HG03457 (cell line): Measurements from ENCODE around the gene CHDH.

ENCODE experiments used
- ATAC-seq: cut with Tn5 transposase; IDR thresholded peaks from one replicate; pipeline ENCODE4 v1.9.1; 2021; ENCODE audit warnings: moderate number of reproducible peaks; ENCODE audit not compliant: unreplicated experiment

The CHDH gene

GRCh38 chr3:53856964-53857363, 10.7 kb upstream of the CHDH start:
- no peak for ATAC-seq

GRCh38 chr3:53850895-53851294, 4.7 kb upstream of the CHDH start:
- ATAC-seq, result no peak

- no peak for ATAC-seq
These were observed 3.7 kb upstream of the CHDH start for GRCh38 chr3:53849916-53850315.

- no peak for ATAC-seq
These were observed 584 bp upstream of the CHDH start for GRCh38 chr3:53846851-53847155.

GRCh38 chr3:53845881-53846133, 412 bp downstream of the CHDH start:
- no peak for ATAC-seq

- ATAC-seq, result no peak
These were observed 927 bp downstream of the CHDH start for GRCh38 chr3:53845103-53845880.

GRCh38 chr3:53844262-53845102, 1.7 kb downstream of the CHDH start:
- no peak for ATAC-seq

GRCh38 chr3:53843195-53844177, 2.7 kb downstream of the CHDH start:
- no peak for ATAC-seq

- ATAC-seq, result no peak
These were observed 3.6 kb downstream of the CHDH start for GRCh38 chr3:53842436-53843194.

GRCh38 chr3:53841296-53841695, 4.9 kb downstream of the CHDH start:
- ATAC-seq, result no peak

GRCh38 chr3:53837331-53837730, 8.9 kb downstream of the CHDH start:
- no peak for ATAC-seq

GRCh38 chr3:53836084-53836872, 9.9 kb downstream of the CHDH start:
- ATAC-seq, result no peak

GRCh38 chr3:53835257-53835656, 11.0 kb downstream of the CHDH start:
- no peak for ATAC-seq

- ATAC-seq, result no peak
These were observed 11.7 kb downstream of the CHDH start for GRCh38 chr3:53834429-53835095.

- ATAC-seq, result no peak
These were observed 12.5 kb downstream of the CHDH start for GRCh38 chr3:53833700-53834099.

- ATAC-seq, result no peak
These were observed 13.1 kb downstream of the CHDH start for GRCh38 chr3:53833053-53833645.

GRCh38 chr3:53830944-53831343, 15.3 kb downstream of the CHDH start:
- ATAC-seq, result no peak

- no peak for ATAC-seq
These were observed 16.6 kb downstream of the CHDH start for GRCh38 chr3:53829605-53830004.

GRCh38 chr3:53828581-53828980, 17.6 kb downstream of the CHDH start:
- ATAC-seq, result no peak
